ENCODE measurements around the gene CCDC183.
"Not testable (repeated sequence)": the region's sequence is repeated elsewhere in the genome, so short reads cannot be mapped to it uniquely, and the experiment has no call there.

CCDC183 gene

DNA sequence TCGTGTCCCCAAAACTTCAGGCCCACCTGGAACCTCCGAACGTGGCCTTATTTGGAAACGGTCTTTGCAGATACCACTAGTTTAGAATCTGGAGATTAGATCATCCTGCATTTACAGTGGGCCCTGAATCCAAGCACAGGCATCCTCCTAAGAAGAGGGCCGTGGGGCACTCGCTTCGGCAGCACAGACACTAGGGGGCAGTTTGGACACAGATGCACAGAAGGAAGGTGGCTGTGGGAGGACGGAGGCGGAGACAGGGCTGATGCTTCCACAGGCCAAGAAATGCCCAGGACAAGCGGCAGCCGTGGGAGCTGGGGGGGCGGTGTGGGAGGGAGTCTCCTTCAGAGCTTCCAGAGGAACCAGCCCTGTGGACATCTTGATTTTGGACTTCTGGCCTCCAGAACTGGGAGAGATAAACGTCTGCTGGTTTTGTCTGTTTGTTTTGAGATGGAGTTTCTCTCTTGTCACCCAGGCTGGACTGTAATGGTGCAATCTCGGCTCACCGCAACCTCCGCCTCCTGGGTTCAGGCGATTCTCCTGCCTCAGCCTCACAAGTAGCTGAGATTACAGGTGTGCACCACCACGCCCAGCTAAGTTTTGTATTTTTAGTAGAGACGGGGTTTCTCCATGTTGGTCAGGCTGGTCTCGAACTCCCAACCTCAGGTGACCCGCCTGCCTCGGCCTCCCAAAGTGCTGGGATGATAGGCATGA is 35.1 kb upstream of the CCDC183 start:
- DNase-seq = not testable (repeated sequence)

DNA sequence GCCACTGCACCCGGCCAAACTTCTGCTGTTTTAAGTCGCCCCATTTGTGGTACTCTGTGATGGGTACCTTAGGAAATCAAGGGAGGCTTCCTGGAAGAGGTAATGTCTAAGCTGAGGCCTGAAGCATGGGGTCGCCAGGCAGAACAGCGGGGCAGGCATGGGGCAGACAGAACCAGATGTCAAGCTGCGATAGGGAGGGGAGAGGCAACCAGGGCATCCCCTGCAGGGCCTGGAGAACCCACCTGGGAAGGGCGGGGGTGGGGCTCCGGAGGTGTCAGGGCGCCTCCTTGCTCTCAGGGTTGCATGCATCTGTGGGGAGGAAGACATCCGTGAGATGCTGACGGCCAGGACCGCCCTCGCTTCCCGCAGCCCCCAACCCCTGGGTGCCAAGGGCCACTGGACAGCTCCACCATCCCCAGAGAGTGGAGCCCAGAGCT is 34.6 kb upstream of the CCDC183 start:
- DNase-seq = no peak

DNA sequence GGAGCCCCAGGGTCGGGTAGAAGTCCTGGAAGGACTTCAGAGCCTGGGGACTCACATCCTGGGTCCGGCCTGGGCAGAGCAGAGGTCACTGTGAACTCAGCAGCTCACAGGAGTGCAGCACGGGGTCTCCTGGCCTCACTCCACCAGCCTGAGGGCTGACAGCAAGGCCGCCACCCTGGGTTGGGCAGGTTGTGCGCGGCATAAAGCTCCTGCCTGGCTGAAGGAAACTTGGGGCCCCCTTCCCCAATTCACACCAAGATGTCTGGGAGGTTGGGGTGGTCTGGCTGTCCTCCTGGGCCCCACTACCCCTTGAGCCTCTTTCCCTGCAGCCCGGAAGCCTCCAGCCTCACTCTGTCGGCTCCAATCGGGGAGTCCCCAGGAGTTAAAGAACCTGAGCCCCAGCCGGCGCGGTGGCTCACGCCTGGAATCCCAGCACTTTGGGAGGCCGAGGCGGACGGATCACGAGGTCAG is 33.9 kb upstream of the CCDC183 start:
- no peak for DNase-seq

DNA sequence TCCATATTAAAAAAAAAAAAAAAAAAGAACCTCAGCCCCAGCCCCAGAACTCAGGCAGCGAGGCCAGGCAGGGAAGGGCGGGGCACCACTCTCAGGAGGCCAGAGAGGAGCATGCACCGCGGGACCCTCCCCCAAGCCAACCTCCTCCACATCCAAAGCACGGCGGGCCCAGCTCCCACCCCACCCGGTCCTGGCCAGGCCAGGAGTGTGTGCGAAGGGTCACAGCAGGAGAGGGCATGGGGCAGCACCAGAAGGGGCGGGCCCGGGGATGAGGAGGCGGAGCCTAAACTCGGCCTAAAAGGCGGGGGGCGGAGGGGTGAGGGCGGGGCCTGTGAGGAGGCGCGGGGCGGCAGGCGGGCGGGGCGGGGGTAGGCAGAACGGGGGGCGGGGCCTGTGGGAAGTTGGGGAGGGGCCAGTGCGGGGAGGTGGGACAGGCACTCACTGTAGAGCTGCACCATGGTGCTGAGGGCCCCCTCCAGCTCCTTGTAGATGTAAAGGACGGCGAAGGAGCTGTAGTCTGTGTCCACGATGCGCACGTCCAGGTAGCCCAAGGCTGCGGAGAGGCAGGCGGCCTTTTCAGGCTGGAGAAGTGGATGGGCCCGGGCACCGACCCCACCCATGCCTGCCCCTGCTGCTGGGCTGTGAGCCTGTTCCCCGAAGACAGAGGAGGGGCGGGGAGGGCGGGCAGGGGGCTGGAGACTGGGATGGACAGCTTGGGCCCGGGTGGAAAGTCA is 33.1 kb upstream of the CCDC183 start:
- peak in 3 of 5 donors; percentile 21 to 38 (median 24) for DNase-seq

DNA sequence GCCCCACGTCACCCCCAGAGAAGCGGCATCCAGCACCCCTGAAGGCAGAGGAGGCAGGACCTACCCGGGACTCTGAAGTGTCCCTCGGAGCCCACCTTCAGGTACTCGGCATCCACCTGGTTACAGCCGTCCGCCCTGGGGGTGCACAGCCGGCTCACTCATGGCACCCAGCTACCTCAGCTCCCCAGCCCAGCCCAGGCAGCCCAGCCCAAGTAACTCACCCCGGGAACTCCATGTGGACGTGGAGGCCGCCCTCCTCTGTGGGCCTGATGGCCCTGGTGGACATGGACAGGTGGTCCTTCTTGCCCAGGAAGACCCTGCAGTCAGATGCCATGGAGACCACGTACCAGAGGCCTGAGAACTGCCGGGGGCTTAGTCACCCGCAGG is 32.5 kb upstream of the CCDC183 start:
- DNase-seq = no peak

DNA sequence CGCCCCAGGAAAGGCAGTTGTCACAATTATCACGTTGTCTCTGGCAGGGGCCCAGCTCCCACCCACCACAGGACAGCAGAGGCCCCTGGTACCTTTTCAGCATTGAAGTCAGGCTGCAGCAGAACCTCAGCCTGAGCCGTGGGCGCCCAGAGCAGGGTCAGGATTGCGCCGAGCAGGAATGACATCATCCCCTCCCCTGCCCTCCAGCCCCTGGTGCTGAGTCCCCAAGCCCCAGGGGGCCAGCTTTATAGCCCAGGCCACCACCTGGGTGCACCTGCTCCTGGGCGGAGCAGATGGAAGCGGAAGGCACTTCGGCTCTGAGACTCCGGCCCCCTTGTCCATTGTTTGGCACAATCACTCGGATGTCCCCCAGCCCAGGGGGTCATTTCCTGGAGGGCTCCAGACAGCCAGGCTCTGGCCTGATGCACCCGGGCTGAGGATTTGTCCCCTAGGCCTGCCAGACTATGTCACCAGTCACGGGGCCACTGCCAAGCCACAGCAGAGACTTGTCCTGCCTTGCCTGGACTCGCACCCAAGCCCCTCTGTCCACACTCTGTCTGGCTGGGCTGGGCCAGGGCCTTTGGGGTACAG is 31.7 kb upstream of the CCDC183 start, which contains the start of gene LCN15:
Gene LCN15 (minus strand): TSS at position 218 of the 591 bp plus-strand sequence. CDS start 30 bp downstream, at position 188.
- no peak for DNase-seq

DNA sequence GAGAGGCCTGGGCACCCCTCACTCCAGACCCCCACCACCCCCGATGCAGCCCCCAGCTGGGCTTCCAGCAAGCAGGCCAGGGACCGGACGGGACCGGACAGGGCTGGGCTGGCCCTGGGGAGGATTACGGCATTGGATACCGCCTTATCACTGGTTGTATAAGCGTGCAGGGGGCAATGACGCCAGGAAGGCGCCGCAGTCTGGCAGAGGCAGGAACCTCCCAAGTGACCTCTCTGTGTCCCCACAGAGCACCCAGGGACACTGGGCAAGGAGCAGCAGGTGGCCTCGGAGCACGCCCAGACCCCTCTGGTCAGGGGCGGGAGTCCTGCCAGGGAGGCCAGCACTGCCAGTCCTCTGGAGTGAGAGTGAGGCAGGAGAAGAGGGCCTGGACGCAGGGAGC is 31.1 kb upstream of the CCDC183 start:
- no peak for DNase-seq

DNA sequence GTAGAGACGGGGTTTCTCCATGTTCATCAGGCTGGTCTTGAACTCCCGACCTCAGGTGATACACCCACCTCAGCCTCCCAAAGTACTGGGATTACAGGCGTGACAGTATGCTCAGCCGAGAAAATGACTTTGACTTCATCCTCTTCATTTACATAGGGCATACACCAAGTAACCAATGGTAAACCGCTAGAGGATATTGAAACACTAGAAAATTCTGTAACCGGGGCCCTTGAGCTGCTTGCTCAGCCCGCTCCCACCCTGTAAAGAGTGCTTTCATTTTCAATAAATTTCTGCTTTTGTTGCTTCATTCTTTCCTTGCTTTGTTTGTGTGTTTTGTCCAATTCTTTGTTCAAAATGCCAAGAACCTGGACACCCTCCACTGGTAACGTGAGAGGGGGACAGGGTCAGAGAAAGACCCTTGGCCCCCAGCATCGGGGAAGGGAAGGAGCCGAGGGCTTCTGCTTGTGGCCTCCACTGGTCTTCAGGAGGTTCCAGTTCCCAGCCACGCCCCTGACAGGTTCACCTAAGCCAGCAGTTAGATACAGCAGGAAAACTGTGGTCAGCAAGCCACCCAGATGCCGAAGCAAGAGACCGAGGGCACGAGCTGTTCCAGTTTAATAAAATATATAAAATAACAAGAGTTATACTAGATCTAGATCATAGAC is 30.3 kb upstream of the CCDC183 start:
- not testable (repeated sequence) for DNase-seq

DNA sequence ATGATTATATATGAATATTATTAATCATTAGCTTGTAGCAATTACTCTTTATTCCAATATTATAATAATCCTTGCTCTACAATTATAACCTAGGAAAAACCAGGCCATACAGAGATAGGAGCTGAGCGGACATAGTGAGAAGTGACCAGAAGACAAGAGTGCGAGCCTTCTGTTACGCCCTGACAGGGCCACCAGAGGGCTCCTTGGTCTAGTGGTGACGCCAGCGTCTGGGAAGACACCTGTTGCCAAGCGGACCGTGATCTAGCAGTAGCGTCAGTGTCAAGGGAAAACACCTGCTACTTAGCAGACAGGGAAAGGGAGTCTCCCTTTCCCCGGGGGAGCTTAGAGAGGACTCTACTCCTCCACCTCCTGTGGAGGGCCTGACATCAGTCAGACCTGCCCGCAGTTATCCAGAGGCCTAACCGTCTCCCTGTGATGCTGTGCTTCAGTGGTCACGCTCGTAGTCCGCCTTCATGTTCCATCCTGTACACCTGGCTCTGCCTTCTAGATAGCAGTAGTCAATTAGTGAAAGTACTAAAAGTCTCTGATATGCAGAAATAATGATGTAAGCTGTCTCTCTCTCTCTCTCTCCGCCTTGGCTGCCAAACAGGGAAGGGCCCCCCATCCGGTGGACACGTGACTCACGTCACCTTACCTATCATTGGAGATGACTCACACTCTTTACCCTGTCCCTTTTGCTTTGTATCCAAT is 29.6 kb upstream of the CCDC183 start:
- DNase-seq = peak in 2 of 5 donors; percentile 29 to 44

DNA sequence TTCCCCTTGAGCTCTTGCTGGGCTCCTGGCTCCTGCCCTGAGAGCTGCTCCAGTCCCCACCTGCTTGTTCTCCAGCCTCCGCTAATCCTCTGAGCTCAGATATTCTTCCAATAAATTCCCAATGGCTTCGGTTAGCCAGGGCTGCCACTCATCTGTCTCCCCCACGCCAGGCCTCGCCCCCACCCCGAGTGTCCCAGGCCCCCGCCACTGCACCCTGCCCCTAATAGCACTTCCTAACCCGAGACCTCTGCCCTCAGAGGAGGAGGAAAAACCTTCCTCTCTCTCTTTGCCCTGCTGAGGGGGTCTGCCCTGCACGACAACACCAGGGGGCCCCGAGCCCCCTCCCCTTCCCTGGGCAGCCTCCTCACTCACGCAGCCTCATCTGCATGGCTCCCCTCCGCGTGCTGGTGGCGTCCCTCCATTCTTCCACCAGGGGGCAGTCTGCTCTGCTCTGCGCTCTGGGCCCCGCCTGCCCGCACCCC is 26.4 kb upstream of the CCDC183 start:
- peak in 3 of 5 donors; percentile 28 to 45 (median 40) for DNase-seq

DNA sequence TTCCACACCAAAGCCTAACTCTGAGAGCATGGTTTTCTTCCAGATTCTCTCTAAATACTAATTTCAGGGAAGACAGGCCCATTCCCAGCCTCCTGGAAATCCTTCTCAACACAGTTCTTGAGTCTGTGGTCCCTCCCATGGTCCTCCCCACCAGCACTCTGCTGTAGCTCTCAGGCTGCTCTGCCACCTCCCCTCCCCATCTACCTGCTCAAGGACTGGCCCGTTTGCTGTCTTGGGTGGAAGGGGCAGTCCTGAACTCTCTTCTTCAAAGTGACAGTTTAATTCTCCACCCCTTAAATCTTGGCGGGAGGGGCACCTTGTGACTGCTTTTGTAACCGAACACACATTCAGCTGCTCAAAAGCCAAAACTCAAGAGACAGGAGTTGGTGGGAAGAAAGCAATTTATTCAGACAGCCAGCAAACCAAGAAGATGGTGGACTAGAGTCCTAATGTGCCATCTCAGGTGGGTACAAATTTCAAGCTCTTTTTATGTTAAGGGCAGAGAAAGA is 24.2 kb upstream of the CCDC183 start:
- no peak for DNase-seq

DNA sequence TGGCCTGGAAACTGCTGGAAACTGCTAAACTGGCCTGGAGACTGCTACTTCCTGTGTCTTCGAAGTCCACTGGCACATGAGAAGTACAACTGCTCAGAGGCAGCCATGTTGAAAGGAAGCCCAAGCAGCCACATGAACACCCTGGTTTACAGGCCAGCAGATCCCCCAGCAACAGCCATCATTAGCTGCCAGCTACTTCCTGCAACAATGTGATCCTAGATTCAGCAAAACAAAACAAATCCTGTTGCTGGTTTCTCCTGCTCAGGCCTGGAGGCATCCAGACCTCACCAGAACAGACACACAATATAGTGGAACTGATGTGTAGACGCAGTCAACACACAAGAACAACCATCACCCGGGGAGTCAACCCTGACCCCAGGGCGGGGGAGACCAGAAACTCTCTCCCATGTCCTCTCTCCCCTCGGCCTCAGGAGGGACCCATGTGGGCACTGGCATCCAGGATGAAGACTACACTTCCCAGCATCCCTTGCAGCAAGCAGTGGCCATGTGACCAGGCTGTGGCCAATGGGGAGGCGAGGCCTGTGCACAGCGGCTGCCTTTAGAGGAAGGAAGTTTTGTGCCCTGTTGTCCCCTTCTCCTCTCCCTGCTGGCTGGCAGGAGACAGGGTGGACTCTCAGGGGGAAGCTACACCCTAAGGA is 22.6 kb upstream of the CCDC183 start:
- DNase-seq = no peak

DNA sequence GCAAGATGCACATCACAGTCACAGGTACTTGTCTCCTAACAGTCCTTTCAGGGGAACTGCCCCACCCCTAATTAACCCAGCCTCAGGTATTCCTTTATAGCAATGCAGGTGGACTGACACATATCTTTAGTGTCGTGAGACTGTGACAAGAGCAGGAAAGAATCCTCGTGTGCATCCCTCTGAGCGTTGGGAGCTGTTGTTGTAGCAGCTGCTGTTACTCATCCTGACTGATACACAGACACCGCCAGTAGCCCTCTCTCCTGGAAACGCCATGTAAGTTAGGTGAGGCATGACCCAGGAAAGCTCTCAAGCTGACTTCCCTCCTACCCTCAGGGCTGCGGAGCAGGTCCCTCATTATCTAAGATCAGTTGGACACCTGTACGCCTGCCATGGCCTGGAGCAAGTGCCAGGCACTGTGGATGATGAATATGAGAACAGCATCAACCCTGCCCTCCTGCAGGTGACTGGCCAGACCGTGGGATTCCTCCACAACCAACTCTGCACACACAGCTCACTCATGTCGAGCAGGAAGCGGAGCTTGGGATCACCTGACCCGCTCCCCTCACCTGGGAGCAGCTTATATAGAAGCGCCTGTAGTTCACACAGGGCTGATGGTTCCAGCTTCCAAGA is 21.6 kb upstream of the CCDC183 start:
- no peak for DNase-seq

DNA sequence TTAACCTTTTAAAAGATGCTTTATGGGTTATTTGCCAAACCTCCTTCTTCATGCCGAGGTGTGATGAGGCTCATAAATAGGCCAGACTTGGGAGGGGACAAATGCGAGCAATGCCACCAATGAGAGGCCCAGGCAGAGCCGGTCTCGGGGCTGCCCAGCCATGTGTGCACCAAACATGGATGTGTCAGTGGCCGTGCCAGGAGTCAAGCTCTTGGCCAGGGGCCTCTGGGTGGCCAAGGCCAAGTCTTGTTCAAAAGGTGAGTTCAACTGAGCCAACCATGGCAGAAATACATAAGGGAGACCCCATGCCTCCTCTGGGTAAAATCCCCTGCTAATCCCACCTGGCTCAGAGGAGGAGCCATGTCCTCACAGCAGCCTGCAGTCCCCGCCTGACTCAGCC is 20.9 kb upstream of the CCDC183 start:
- no peak for DNase-seq

DNA sequence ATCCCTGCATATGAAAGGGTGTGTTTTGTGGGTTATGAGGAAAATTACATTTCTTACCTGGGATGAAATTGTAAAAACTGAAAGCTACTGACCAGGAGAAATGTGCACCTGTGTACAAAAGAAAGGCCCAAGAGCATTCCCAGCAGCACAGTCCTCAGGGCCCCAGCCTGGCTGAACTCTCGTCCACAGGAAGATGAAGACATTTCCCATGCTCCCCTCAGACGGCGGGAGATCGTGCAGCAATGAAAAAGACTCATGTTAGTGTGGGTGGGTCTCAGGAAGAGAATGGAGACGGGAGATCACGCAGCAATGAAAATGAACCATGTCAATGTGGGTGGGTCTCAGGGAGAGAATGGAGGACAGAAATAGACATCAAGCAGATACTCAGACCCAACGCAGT is 19.2 kb upstream of the CCDC183 start:
- DNase-seq = no peak

DNA sequence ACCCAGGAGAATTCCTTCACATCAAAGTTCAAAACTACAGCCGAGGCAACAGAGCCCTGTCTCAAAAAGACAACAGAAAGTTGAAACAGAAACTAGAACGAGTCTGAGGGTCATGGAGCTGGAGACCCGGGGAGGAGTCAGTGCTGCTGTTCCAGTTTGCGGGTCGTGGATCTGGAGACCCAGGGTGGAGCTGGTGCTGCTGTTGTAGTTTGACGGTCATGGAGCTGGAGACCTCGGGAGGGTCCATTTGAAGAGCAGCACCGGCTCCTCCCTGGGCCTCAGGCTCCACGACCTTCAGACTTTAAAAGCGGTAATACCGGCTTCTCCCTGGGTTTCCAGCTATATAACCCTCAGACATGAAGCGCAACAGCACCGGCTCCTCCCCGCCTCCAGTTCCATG is 18.8 kb upstream of the CCDC183 start:
- no peak for DNase-seq

DNA sequence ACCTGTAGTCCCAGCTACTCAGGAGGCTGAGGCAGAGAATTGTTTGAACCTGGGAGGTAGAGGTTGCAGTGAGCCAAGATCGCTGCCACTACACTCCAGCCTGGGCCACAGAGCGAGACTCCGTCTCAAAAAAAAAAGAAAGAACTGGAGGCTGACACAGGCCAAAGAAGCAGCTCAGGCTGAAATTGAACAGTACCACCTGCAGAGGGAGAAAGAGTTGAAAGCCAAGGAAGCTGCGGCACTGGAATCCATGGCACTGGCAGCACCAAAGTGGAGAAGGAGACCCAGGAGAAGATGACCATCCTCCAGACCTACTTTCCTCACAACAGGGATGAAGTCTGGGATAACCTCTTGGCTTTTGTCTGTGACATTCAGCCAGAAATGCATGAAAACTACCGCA is 16.3 kb upstream of the CCDC183 start:
- DNase-seq = no peak

DNA sequence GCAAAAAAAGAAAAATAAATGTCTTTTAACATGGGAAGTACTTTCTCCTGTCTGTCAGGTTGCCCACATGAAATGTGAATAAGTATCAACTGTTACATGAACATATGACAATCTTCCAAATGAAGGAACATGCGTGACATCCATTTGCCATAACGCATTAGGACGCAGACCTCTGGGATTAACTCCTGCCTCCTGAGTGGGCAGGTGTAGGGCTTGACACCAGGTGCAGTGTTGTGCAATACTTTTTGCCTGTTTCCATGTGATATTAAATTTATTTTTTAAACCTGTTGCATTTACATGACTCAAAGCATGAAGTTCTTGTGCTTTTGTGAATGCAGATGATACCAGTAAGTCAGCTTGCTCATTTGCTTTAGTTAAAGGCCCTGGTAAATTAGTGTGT is 13.7 kb upstream of the CCDC183 start:
- no peak for DNase-seq

DNA sequence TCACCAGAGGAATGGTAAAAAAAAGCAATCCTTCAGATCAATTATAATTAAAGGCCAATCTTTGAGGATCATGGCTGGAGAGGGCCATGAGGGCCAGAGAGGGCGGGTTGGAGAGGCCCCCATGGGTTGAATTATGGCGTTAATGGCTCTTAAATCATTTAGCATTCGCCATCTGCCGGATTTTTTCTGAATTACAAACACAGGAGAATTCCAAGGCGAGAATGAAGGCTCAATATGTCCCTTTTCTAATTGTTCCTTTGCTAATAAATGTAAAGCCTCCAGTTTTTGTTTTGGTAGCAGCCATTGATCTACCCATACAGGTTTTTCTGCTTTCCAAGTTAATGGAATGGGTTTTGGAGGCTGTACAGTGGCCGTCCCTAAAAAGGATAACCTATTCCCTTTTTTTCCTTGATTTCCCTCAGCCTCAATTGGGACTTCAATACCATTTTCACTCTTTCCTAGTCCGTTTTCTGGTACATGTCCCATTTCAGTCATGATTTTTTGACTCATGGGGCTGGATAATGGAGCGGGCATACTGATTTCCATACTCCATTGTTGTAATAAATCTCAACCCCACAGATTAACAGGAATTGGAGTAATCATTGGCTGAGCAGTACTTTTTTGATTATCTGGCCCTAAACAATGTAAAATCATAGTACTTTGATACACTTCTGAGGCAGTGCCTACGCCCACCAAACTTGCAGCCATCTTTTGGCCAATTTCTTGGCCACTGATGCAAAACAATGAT is 11.7 kb upstream of the CCDC183 start:
- DNase-seq = no peak

DNA sequence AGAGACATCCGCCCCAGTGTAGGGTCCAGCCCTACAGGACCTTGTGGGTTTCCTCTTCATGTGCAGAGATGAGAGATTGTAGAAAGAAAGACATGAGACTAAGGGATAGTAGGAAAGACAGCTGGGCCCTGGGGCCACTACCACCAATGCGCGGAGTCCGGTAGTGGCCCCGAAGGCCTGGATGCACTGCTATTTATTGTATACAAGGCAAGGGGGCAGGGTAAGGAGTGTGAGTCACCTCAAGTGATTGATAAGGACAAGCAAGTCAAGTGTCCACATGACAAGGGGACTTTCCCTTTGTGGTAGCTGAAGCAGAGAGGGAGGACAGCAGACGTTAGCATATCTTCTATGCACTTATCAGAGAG is 11.2 kb upstream of the CCDC183 start:
- DNase-seq = no peak

Data from T-helper 1 cell (primary cell).